ENCODE data around the gene CDK15.

Gene CDK15

DNA sequence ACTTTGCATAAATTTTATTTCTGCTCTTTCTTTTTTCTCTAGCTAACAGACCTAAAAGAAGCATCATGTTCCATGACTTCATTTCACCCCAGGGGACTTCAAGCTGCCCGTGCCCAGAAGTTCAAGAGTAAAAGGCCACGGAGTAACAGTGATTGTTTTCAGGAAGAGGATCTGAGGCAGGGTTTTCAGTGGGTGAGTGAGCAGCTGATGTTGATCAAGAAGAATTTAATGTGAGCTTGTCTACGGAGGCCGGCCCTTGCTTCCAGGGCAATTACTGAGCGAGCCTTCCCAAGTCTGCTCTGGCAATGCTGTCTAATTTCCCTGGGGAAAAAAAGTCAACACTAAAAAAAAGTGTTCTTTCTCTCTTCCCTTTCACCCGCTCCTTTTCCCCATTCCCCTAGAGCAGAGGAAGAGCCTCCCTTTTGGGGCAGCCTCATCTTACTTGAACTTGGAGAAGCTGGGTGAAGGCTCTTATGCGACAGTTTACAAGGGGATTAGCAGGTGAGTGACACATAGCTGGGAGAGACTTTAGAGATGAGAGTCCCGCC is 1.2 kb downstream of the CDK15 start (continued):
- TF ChIP-seq ZNF146 (tag by site-specific recombination; IDR thresholded peaks at IDR 0.05) (no peak), ZNF629 (tag by site-specific recombination; IDR thresholded peaks at IDR 0.05) (peak; percentile 12; the same call in 1 of the 2 replicates), ZNF350 (tag by site-specific recombination; IDR thresholded peaks at IDR 0.05) (no peak), ZFHX2 (tag by site-specific recombination; conservative IDR thresholded peaks at IDR 0.05) (no peak), SCRT1 (tag by site-specific recombination; IDR thresholded peaks at IDR 0.05; ENCODE audit: borderline replicate concordance) (no peak), ZNF76 (tag by site-specific recombination; IDR thresholded peaks at IDR 0.05; ENCODE audit: borderline replicate concordance, low read depth) (no peak), ZNF768 (tag by site-specific recombination; IDR thresholded peaks at IDR 0.05) (no peak), ZNF211 (tag by site-specific recombination; IDR thresholded peaks at IDR 0.05; ENCODE audit: low read depth) (no peak), SCRT2 (tag by site-specific recombination; IDR thresholded peaks at IDR 0.05) (no peak), ZNF138 (tag by site-specific recombination; IDR thresholded peaks at IDR 0.05; ENCODE audit: borderline replicate concordance) (no peak), ZNF16 (tag by site-specific recombination; IDR thresholded peaks at IDR 0.05; ENCODE audit: low read depth) (no peak), ZNF175 (tag by site-specific recombination; IDR thresholded peaks at IDR 0.05) (no peak), ZNF529 (tag by site-specific recombination; IDR thresholded peaks at IDR 0.05; ENCODE audit: insufficient replicate concordance) (no peak), SP3 (tag by site-specific recombination; IDR thresholded peaks at IDR 0.05) (no peak), PATZ1 (tag by site-specific recombination; IDR thresholded peaks at IDR 0.05) (no peak), ZSCAN16 (tag by site-specific recombination; IDR thresholded peaks at IDR 0.05) (no peak)

- no peaks in the 10 kb centered on the region for H3K9me3 ChIP-seq (ENCODE audit: control insufficient read depth, insufficient read depth, low read depth, low read length)
- no peak overlapping the region for H3K4me3 ChIP-seq (ENCODE audit: low read depth, low read length)
- H3K36me3 ChIP-seq (ENCODE audit: control insufficient read depth in 2 of 2, insufficient read depth in 1 of 2, low read length in 2 of 2): no peaks in the 10 kb centered on the region
- CTCF ChIA-PET: interaction anchor here (0.7 to 1.1 kb wide), 2 partner anchors 10 to 47 kb away, joined by 3 read pairs; no protein-coding TSS in a partner anchor
- POLR2A ChIA-PET: no interaction called here
- peak overlapping the region; percentile 70 for H3K27ac ChIP-seq (ENCODE audit: extremely low read depth, low read depth, low read length)
- peaks cover 29% of the 10 kb centered on the region for H3K4me1 ChIP-seq (ENCODE audit: control insufficient read depth, insufficient read depth, low read length)
- TF ChIP-seq FEZF1 (tag by site-specific recombination; IDR thresholded peaks at IDR 0.05): peak; percentile 41
- TF ChIP-seq TCF7L2 (IDR thresholded peaks at IDR 0.05; ENCODE audit: borderline replicate concordance, low read depth, low read length): peak; percentile 16; the same call in 1 of the 2 replicates
- peak; percentile 38 for TF ChIP-seq IKZF3 (tag by site-specific recombination; IDR thresholded peaks at IDR 0.05)
- peak; percentile 78 for TF ChIP-seq PRDM6 (tag by site-specific recombination; IDR thresholded peaks at IDR 0.05)
- TF ChIP-seq GLIS1 (tag by site-specific recombination; IDR thresholded peaks at IDR 0.05): peak; percentile 77
- TF ChIP-seq, protein P1, sequence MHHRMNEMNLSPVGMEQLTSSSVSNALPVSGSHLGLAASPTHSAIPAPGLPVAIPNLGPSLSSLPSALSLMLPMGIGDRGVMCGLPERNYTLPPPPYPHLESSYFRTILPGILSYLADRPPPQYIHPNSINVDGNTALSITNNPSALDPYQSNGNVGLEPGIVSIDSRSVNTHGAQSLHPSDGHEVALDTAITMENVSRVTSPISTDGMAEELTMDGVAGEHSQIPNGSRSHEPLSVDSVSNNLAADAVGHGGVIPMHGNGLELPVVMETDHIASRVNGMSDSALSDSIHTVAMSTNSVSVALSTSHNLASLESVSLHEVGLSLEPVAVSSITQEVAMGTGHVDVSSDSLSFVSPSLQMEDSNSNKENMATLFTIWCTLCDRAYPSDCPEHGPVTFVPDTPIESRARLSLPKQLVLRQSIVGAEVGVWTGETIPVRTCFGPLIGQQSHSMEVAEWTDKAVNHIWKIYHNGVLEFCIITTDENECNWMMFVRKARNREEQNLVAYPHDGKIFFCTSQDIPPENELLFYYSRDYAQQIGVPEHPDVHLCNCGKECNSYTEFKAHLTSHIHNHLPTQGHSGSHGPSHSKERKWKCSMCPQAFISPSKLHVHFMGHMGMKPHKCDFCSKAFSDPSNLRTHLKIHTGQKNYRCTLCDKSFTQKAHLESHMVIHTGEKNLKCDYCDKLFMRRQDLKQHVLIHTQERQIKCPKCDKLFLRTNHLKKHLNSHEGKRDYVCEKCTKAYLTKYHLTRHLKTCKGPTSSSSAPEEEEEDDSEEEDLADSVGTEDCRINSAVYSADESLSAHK (tag by site-specific recombination; IDR thresholded peaks at IDR 0.05): peak; percentile 26; the same call in 1 of the 2 replicates
- TF ChIP-seq ZSCAN16 (tag by site-specific recombination; IDR thresholded peaks at IDR 0.05): no peak
- no peak for TF ChIP-seq ZNF148 (tag by site-specific recombination; IDR thresholded peaks at IDR 0.05; ENCODE audit: borderline replicate concordance)
- TF ChIP-seq ZFHX2 (tag by site-specific recombination; conservative IDR thresholded peaks at IDR 0.05): peak; percentile 20; the same call in 1 of the 2 replicates
- peak; percentile 52; the same call in 1 of the 2 replicates for TF ChIP-seq ZBTB44 (tag by site-specific recombination; IDR thresholded peaks at IDR 0.05)
- TF ChIP-seq ZNF335 (tag by site-specific recombination; conservative IDR thresholded peaks at IDR 0.05): peak; percentile 44; the same call in 1 of the 2 replicates
- no peak for TF ChIP-seq ZNF501 (tag by site-specific recombination; IDR thresholded peaks at IDR 0.05)
These were observed 1.7 kb downstream of the CDK15 start for GRCh38 chr2:201808027-201808426.

Measured in HEK293 (cell line).